Prostate gland (tissue), 2 donors: ENCODE results near the gene SIPA1. TPM values are rescaled to one million over a fixed set of nuclear protein-coding genes. Genes with fewer than 3 reads are reported as not detected.
"Not testable (repeated sequence)": the region's sequence is repeated elsewhere in the genome, so short reads cannot be mapped to it uniquely, and the experiment has no call there.

Experiments
- DNase-seq: peaks from one replicate; pipeline ENCODE4 v3.0.0-alpha.2; 2019; ENCODE audit warnings: low spot score
- H3K27ac ChIP-seq, 2 donors: fragments of 200-600 bp; sonication (generic); 2 replicates each; pipeline ENCODE4 v1.5.1; 2017 to 2019
- H3K27me3 ChIP-seq: fragments of 200-600 bp; sonication (generic); replicated peaks from 2 replicates; pipeline ENCODE4 v1.5.1; 2019; ENCODE audit not compliant: insufficient read depth
- H3K36me3 ChIP-seq, 2 donors: fragments of 200-600 bp; sonication (generic); 1 replicate in 1 of 2; 2 replicates in 1 of 2; pipeline versions ENCODE4 v1.5.1 to v1.8.1; 2017 to 2019
- H3K4me1 ChIP-seq: fragments of 200-600 bp; sonication (generic); replicated peaks from 2 replicates; pipeline ENCODE4 v1.5.1; 2019
- H3K4me3 ChIP-seq, 2 donors: fragments of 200-600 bp; sonication (generic); 2 replicates each; pipeline ENCODE4 v1.5.1; 2017 to 2019
- H3K9me3 ChIP-seq: fragments of 200-600 bp; sonication (generic); 2 replicates; pipeline ENCODE4 v1.5.1; 2017
- CTCF ChIP-seq, 4 experiments: fragments of 200-600 bp in 2 of 4; fragments of 450-650 bp in 2 of 4; sonication (generic) in 2 of 4; IDR thresholded peaks; 1 replicate in 3 of 4; 2 replicates in 1 of 4; pipeline ENCODE4 v1.5.1; 2016 to 2019; ENCODE audit warnings: antibody characterized with exemption in 4 of 4, mild to moderate bottlenecking in 2 of 4, moderate library complexity in 2 of 4
- POLR2A ChIP-seq: fragments of 450-650 bp; IDR thresholded peaks from one replicate; pipeline ENCODE4 v1.6.1; 2016; ENCODE audit warnings: antibody characterized with exemption, mild to moderate bottlenecking
- POLR2AphosphoS5 ChIP-seq: sonication (generic); formaldehyde crosslinking; IDR thresholded peaks from one replicate; pipeline ENCODE4 v1.6.1; 2017; ENCODE audit warnings: antibody characterized with exemption
- WGBS: methylation state at CpG from one replicate; pipeline ENCODE4 v1.1.5; 2018; 5-methylcytosine and 5-hydroxymethylcytosine counted together
- intact Hi-C: fragments of 100-400 bp; cut with DNase I; formaldehyde crosslinking; loops from one replicate; pipeline ENCODE4 v1.14.2; 2022
- total RNA-seq, 2 donors: library from RNA; depleted of rRNA; stranded (reverse); fragments of >200 nt; gene quantifications; one replicate each; pipeline ENCODE4 v1.1.0, GENCODE V29; 2016

Gene SIPA1
- total RNA-seq, 2 donors from 2014 or later, result 38.2 to 45.2 TPM

GRCh38 chr11:65685981-65686380 lies 48.1 kb downstream of the SIPA1 start:
- no peaks in the 10 kb centered on the region for H3K4me1 ChIP-seq
- intact Hi-C loops, result no loop called here
- no peaks in the 10 kb centered on the region for H3K27me3 ChIP-seq
- H3K9me3 ChIP-seq, result no peaks in the 10 kb centered on the region
- DNase-seq, result no peak
- 81% methylated on average over 8 of the region's 8 CpGs for WGBS
- H3K4me3 ChIP-seq, result no peak overlapping the region
- H3K27ac ChIP-seq, result no peak overlapping the region
- no peaks in the 10 kb centered on the region for H3K36me3 ChIP-seq
- TF ChIP-seq CTCF (IDR thresholded peaks at IDR 0.05) (no peak), POLR2AphosphoS5 (no peak), POLR2A (no peak)

- H3K36me3 ChIP-seq, intact Hi-C loops, DNase-seq, H3K27ac ChIP-seq, H3K4me3 ChIP-seq, H3K9me3 ChIP-seq, H3K27me3 ChIP-seq, H3K4me1 ChIP-seq: not testable (repeated sequence)
- 89% methylated on average over 8 of the region's 8 CpGs for WGBS
These were observed 53.9 kb downstream of the SIPA1 start for GRCh38 chr11:65691847-65692246.

GRCh38 chr11:65692367-65692766 lies 54.5 kb downstream of the SIPA1 start:
- 56% methylated on average over 11 of the region's 11 CpGs for WGBS
- Histone ChIP-seq H3K4me1 (peaks cover 7% of the 10 kb centered on the region), H3K27me3 (no peaks in the 10 kb centered on the region), H3K36me3 (no peaks in the 10 kb centered on the region), H3K9me3 (no peaks in the 10 kb centered on the region), H3K4me3 (no peak overlapping the region), H3K27ac (no peak overlapping the region)
- no peak for TF ChIP-seq CTCF (IDR thresholded peaks at IDR 0.05)
- peak; percentile 41 for TF ChIP-seq POLR2AphosphoS5
- DNase-seq, result peak; percentile 24
- intact Hi-C loops, result no loop called here

GRCh38 chr11:65695459-65696241 lies 57.7 kb downstream of the SIPA1 start:
- H3K27me3 ChIP-seq, result no peaks in the 10 kb centered on the region
- no peak overlapping the region for H3K27ac ChIP-seq
- no peaks in the 10 kb centered on the region for H3K36me3 ChIP-seq
- TF ChIP-seq POLR2A (no peak), POLR2AphosphoS5 (peak; percentile 84)
- intact Hi-C loops, result no loop called here
- peaks cover 7% of the 10 kb centered on the region for H3K4me1 ChIP-seq
- H3K4me3 ChIP-seq, result no peak overlapping the region
- WGBS, result 43% methylated on average over 12 of the region's 12 CpGs
- no peaks in the 10 kb centered on the region for H3K9me3 ChIP-seq
- DNase-seq, result peak; percentile 81

GRCh38 chr11:65696802-65697552 lies 59.1 kb downstream of the SIPA1 start:
- 94% methylated on average over 5 of the region's 5 CpGs for WGBS
- no peaks in the 10 kb centered on the region for H3K27me3 ChIP-seq
- no peaks in the 10 kb centered on the region for H3K36me3 ChIP-seq
- peaks cover 7% of the 10 kb centered on the region for H3K4me1 ChIP-seq
- no peak overlapping the region for H3K4me3 ChIP-seq
- TF ChIP-seq POLR2AphosphoS5, result no peak
- TF ChIP-seq CTCF (IDR thresholded peaks at IDR 0.05), result no peak
- no peak for TF ChIP-seq POLR2A
- no peak for DNase-seq
- intact Hi-C loops, result no loop called here
- no peaks in the 10 kb centered on the region for H3K9me3 ChIP-seq
- H3K27ac ChIP-seq, result no peak overlapping the region
